GM23338 (cell line): ENCODE measurements around the gene FRAS1. TPM values are rescaled to one million over a fixed set of nuclear protein-coding genes. Genes with fewer than 3 reads are reported as not detected.

ENCODE experiments used
- ATAC-seq: fragments of 200-7000 bp; cut with Tn5 transposase; 3 replicates; pipeline ENCODE4 v1.9.1; 2020
- DNase-seq: peaks from one replicate; pipeline ENCODE4 v3.0.0-alpha.2; 2015; ENCODE audit warnings: low spot score
- H2AFZ ChIP-seq: fragments of 200-600 bp; sonication (generic); 2 replicates; pipeline ENCODE4 v1.8.0; 2016; ENCODE audit warnings: antibody characterized with exemption, mild to moderate bottlenecking, moderate library complexity
- H3F3A ChIP-seq: fragments of 200-600 bp; sonication (generic); replicated peaks from 2 replicates; pipeline ENCODE4 v1.8.0; 2017; ENCODE audit warnings: antibody characterized with exemption, mixed run types, low read depth
- H3K27ac ChIP-seq: fragments of 200-600 bp; sonication (generic); 2 replicates; pipeline ENCODE4 v1.6.1; 2016; ENCODE audit warnings: low read depth
- H3K27me3 ChIP-seq: fragments of 200-600 bp; sonication (generic); 2 replicates; pipeline ENCODE4 v1.8.0; 2016; ENCODE audit warnings: mild to moderate bottlenecking, mixed run types, moderate library complexity; ENCODE audit not compliant: insufficient read depth
- H3K36me3 ChIP-seq: fragments of 200-600 bp; sonication (generic); 2 replicates; pipeline ENCODE4 v1.8.0; 2016; ENCODE audit warnings: mild to moderate bottlenecking; ENCODE audit not compliant: insufficient read depth
- H3K4me1 ChIP-seq: fragments of 200-600 bp; sonication (generic); 2 replicates; pipeline ENCODE4 v1.8.0; 2016; ENCODE audit warnings: mild to moderate bottlenecking, moderate library complexity; ENCODE audit not compliant: insufficient read depth
- H3K4me2 ChIP-seq: fragments of 200-600 bp; sonication (generic); 2 replicates; pipeline ENCODE4 v1.7.1; 2017; ENCODE audit warnings: mixed run types
- H3K4me3 ChIP-seq: fragments of 200-600 bp; sonication (generic); 2 replicates; pipeline ENCODE4 v1.6.1; 2016; ENCODE audit warnings: mixed run types
- H3K79me2 ChIP-seq: fragments of 200-600 bp; sonication (generic); replicated peaks from 2 replicates; pipeline ENCODE4 v1.8.0; 2017; ENCODE audit warnings: mild to moderate bottlenecking; ENCODE audit not compliant: insufficient read depth
- H3K9me2 ChIP-seq: fragments of 200-600 bp; sonication (generic); 2 replicates; pipeline ENCODE4 v1.8.0; 2017; ENCODE audit not compliant: insufficient read depth
- H4K20me1 ChIP-seq: fragments of 200-600 bp; sonication (generic); replicated peaks from 2 replicates; pipeline ENCODE4 v1.8.0; 2017; ENCODE audit warnings: mild to moderate bottlenecking; ENCODE audit not compliant: insufficient read depth
- H3K27ac Mint-ChIP-seq: 2 replicates; pipeline ENCODE4 v1.8.0; 2020; ENCODE audit warnings: inconsistent platforms, mild to moderate bottlenecking, moderate library complexity, mixed read lengths
- H3K27me3 Mint-ChIP-seq: 3 replicates; pipeline ENCODE4 v1.8.0; 2022; ENCODE audit warnings: low read depth, mild to moderate bottlenecking, moderate library complexity, mixed read lengths, inconsistent platforms; ENCODE audit not compliant: insufficient read depth, poor library complexity
- H3K36me3 Mint-ChIP-seq: 3 replicates; pipeline ENCODE4 v1.8.0; 2021; ENCODE audit warnings: low read depth, mild to moderate bottlenecking, inconsistent platforms, moderate library complexity, mixed read lengths
- H3K4me1 Mint-ChIP-seq: 3 replicates; pipeline ENCODE4 v1.8.0; 2020; ENCODE audit warnings: mild to moderate bottlenecking, inconsistent platforms, mixed read lengths
- H3K4me3 Mint-ChIP-seq: 3 replicates; pipeline ENCODE4 v1.8.0; 2021; ENCODE audit warnings: moderate library complexity, mild to moderate bottlenecking, inconsistent platforms, mixed read lengths
- H3K9me3 Mint-ChIP-seq: 3 replicates; pipeline ENCODE4 v1.8.0; 2020; ENCODE audit warnings: moderate library complexity, mild to moderate bottlenecking, inconsistent platforms, mixed read lengths
- CREB1 ChIP-seq: fragments of 250-450 bp; sonication (Bioruptor Pico); IDR thresholded peaks from 2 replicates; pipeline ENCODE4 v1.5.0; 2020; ENCODE audit warnings: low read depth, mild to moderate bottlenecking, moderate library complexity
- EZH2 ChIP-seq: fragments of 200-600 bp; sonication (generic); IDR thresholded peaks from one replicate; pipeline ENCODE4 v1.8.0; 2017; ENCODE audit warnings: antibody characterized with exemption, mild to moderate bottlenecking, low read depth; ENCODE audit not compliant: unreplicated experiment
- EZH2phosphoT487 ChIP-seq: fragments of 200-600 bp; sonication (generic); IDR thresholded peaks from one replicate; pipeline ENCODE4 v1.8.1; 2018; ENCODE audit warnings: antibody characterized with exemption; ENCODE audit not compliant: unreplicated experiment
- JUNB ChIP-seq: IDR thresholded peaks from one replicate; pipeline ENCODE4 v1.6.1; 2016; ENCODE audit warnings: antibody characterized with exemption; ENCODE audit not compliant: unreplicated experiment
- NANOG ChIP-seq: IDR thresholded peaks from 2 replicates; pipeline ENCODE4 v1.6.1; 2016; ENCODE audit warnings: antibody characterized with exemption, borderline replicate concordance
- POLR2AphosphoS5 ChIP-seq: IDR thresholded peaks from 2 replicates; pipeline ENCODE4 v1.6.1; 2016; ENCODE audit warnings: antibody characterized with exemption, low read depth
- STAT1 ChIP-seq: IDR thresholded peaks from one replicate; pipeline ENCODE4 v1.6.1; 2016; ENCODE audit warnings: antibody characterized with exemption; ENCODE audit not compliant: unreplicated experiment
- ZNF114 ChIP-seq: fragments of 250-450 bp; sonication (Bioruptor Pico); IDR thresholded peaks from 2 replicates; pipeline ENCODE4 v1.5.0; 2020; ENCODE audit warnings: mild to moderate bottlenecking, moderate library complexity
- ZNF331 ChIP-seq: fragments of 250-450 bp; sonication (Bioruptor Pico); IDR thresholded peaks from 2 replicates; pipeline ENCODE4 v1.5.0; 2020; ENCODE audit warnings: low read depth, mild to moderate bottlenecking, moderate library complexity
- polyA plus RNA-seq: library from polyadenylated mRNA; unstranded; fragments of >200 nt; fragmentation: Nextera tagmentation; extraction: Ambion mirVana; gene quantifications from 2 replicates; pipeline ENCODE4 v1.2.1, GENCODE V29; 2016
- total RNA-seq: library from RNA; depleted of rRNA; stranded (reverse); fragments of >200 nt; shearing (Covaris generic); gene quantifications from 2 replicates; pipeline ENCODE4 v1.2.3, GENCODE V29; 2014
- TF ChIP-seq, protein P1 (sequence below): fragments of 250-450 bp; sonication (Bioruptor Pico); IDR thresholded peaks from 2 replicates; pipeline ENCODE4 v1.5.0; 2020; ENCODE audit warnings: mild to moderate bottlenecking, moderate library complexity
- TF ChIP-seq, protein P2 (sequence below): IDR thresholded peaks from one replicate; pipeline ENCODE4 v1.6.1; 2018; ENCODE audit warnings: antibody characterized with exemption; ENCODE audit not compliant: unreplicated experiment
- TF ChIP-seq, protein P3 (sequence below): IDR thresholded peaks from 2 replicates; pipeline ENCODE4 v1.6.1; 2016; ENCODE audit warnings: antibody characterized with exemption
- TF ChIP-seq, protein P4 (sequence below), 2 experiments: fragments of 200-600 bp in 1 of 2; sonication (generic) in 1 of 2; conservative IDR thresholded peaks; 2 replicates each; pipeline versions ENCODE4 v1.5.1 to v1.6.1; 2016 to 2017; ENCODE audit warnings: antibody characterized with exemption in 2 of 2, low read depth in 2 of 2, mild to moderate bottlenecking in 2 of 2, moderate library complexity in 1 of 2

Gene FRAS1
- total and polyA plus RNA-seq, 2 experiments from 2014 or later: 12.4 to 108 TPM

DNA sequence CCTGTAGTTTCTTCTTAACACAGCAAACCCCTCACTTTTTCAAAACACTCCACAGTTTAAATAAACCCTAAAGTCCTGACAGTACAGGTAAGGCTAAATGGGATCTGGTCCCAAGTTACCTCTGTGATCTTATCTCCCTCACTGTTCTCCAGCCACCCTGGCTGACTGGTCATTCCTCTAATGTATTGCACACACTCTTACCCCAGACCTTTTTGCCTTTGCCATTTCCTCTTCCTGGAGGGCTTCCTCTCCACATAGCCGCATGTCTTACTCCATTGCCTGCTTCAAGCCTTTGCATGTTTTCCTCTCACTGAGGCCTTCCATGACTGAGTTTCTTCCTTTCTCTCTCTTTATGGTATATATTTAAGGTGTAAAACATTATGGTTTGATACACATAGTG, 474.9 kb downstream of the FRAS1 start:
- Histone ChIP-seq H3K4me1 (no peaks in the 10 kb centered on the region), H3K4me2 (no peak overlapping the region), H3K36me3 (peaks cover 4% of the 10 kb centered on the region; the same call in 1 of the 2 replicates), H3K9me2 (no peaks in the 10 kb centered on the region), H4K20me1 (no peaks in the 10 kb centered on the region; the same call in 1 of the 2 replicates), H3F3A (no peaks in the 10 kb centered on the region; the same call in 1 of the 2 replicates), H3K4me3 (no peak overlapping the region), H2AFZ (no peak overlapping the region), H3K27me3 (no peaks in the 10 kb centered on the region), H3K79me2 (no peaks in the 10 kb centered on the region), H3K27ac (no peak overlapping the region)
- TF ChIP-seq EZH2 (no peak), STAT1 (no peak), ZNF331 (no peak), CREB1 (no peak), EZH2phosphoT487 (no peak), JUNB (no peak), POLR2AphosphoS5 (no peak), ZNF114 (no peak), NANOG (no peak)
- TF ChIP-seq, protein P1, sequence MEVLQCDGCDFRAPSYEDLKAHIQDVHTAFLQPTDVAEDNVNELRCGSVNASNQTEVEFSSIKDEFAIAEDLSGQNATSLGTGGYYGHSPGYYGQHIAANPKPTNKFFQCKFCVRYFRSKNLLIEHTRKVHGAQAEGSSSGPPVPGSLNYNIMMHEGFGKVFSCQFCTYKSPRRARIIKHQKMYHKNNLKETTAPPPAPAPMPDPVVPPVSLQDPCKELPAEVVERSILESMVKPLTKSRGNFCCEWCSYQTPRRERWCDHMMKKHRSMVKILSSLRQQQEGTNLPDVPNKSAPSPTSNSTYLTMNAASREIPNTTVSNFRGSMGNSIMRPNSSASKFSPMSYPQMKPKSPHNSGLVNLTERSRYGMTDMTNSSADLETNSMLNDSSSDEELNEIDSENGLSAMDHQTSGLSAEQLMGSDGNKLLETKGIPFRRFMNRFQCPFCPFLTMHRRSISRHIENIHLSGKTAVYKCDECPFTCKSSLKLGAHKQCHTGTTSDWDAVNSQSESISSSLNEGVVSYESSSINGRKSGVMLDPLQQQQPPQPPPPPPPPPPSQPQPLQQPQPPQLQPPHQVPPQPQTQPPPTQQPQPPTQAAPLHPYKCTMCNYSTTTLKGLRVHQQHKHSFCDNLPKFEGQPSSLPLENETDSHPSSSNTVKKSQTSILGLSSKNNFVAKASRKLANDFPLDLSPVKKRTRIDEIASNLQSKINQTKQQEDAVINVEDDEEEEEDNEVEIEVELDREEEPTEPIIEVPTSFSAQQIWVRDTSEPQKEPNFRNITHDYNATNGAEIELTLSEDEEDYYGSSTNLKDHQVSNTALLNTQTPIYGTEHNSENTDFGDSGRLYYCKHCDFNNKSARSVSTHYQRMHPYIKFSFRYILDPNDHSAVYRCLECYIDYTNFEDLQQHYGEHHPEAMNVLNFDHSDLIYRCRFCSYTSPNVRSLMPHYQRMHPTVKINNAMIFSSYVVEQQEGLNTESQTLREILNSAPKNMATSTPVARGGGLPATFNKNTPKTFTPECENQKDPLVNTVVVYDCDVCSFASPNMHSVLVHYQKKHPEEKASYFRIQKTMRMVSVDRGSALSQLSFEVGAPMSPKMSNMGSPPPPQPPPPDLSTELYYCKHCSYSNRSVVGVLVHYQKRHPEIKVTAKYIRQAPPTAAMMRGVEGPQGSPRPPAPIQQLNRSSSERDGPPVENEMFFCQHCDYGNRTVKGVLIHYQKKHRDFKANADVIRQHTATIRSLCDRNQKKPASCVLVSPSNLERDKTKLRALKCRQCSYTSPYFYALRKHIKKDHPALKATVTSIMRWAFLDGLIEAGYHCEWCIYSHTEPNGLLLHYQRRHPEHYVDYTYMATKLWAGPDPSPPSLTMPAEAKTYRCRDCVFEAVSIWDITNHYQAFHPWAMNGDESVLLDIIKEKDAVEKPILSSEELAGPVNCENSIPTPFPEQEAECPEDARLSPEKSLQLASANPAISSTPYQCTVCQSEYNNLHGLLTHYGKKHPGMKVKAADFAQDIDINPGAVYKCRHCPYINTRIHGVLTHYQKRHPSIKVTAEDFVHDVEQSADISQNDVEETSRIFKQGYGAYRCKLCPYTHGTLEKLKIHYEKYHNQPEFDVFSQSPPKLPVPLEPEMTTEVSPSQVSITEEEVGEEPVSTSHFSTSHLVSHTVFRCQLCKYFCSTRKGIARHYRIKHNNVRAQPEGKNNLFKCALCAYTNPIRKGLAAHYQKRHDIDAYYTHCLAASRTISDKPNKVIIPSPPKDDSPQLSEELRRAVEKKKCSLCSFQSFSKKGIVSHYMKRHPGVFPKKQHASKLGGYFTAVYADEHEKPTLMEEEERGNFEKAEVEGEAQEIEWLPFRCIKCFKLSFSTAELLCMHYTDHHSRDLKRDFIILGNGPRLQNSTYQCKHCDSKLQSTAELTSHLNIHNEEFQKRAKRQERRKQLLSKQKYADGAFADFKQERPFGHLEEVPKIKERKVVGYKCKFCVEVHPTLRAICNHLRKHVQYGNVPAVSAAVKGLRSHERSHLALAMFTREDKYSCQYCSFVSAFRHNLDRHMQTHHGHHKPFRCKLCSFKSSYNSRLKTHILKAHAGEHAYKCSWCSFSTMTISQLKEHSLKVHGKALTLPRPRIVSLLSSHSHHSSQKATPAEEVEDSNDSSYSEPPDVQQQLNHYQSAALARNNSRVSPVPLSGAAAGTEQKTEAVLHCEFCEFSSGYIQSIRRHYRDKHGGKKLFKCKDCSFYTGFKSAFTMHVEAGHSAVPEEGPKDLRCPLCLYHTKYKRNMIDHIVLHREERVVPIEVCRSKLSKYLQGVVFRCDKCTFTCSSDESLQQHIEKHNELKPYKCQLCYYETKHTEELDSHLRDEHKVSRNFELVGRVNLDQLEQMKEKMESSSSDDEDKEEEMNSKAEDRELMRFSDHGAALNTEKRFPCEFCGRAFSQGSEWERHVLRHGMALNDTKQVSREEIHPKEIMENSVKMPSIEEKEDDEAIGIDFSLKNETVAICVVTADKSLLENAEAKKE (CRISPR knock-in tag): no peak
- TF ChIP-seq, protein P2, sequence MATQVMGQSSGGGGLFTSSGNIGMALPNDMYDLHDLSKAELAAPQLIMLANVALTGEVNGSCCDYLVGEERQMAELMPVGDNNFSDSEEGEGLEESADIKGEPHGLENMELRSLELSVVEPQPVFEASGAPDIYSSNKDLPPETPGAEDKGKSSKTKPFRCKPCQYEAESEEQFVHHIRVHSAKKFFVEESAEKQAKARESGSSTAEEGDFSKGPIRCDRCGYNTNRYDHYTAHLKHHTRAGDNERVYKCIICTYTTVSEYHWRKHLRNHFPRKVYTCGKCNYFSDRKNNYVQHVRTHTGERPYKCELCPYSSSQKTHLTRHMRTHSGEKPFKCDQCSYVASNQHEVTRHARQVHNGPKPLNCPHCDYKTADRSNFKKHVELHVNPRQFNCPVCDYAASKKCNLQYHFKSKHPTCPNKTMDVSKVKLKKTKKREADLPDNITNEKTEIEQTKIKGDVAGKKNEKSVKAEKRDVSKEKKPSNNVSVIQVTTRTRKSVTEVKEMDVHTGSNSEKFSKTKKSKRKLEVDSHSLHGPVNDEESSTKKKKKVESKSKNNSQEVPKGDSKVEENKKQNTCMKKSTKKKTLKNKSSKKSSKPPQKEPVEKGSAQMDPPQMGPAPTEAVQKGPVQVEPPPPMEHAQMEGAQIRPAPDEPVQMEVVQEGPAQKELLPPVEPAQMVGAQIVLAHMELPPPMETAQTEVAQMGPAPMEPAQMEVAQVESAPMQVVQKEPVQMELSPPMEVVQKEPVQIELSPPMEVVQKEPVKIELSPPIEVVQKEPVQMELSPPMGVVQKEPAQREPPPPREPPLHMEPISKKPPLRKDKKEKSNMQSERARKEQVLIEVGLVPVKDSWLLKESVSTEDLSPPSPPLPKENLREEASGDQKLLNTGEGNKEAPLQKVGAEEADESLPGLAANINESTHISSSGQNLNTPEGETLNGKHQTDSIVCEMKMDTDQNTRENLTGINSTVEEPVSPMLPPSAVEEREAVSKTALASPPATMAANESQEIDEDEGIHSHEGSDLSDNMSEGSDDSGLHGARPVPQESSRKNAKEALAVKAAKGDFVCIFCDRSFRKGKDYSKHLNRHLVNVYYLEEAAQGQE: no peak
- TF ChIP-seq, protein P3, sequence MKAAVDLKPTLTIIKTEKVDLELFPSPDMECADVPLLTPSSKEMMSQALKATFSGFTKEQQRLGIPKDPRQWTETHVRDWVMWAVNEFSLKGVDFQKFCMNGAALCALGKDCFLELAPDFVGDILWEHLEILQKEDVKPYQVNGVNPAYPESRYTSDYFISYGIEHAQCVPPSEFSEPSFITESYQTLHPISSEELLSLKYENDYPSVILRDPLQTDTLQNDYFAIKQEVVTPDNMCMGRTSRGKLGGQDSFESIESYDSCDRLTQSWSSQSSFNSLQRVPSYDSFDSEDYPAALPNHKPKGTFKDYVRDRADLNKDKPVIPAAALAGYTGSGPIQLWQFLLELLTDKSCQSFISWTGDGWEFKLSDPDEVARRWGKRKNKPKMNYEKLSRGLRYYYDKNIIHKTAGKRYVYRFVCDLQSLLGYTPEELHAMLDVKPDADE: no peak
- TF ChIP-seq, protein P4, sequence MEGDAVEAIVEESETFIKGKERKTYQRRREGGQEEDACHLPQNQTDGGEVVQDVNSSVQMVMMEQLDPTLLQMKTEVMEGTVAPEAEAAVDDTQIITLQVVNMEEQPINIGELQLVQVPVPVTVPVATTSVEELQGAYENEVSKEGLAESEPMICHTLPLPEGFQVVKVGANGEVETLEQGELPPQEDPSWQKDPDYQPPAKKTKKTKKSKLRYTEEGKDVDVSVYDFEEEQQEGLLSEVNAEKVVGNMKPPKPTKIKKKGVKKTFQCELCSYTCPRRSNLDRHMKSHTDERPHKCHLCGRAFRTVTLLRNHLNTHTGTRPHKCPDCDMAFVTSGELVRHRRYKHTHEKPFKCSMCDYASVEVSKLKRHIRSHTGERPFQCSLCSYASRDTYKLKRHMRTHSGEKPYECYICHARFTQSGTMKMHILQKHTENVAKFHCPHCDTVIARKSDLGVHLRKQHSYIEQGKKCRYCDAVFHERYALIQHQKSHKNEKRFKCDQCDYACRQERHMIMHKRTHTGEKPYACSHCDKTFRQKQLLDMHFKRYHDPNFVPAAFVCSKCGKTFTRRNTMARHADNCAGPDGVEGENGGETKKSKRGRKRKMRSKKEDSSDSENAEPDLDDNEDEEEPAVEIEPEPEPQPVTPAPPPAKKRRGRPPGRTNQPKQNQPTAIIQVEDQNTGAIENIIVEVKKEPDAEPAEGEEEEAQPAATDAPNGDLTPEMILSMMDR (conservative IDR thresholded peaks at IDR 0.05; ENCODE audit: low read depth in 2 of 2): no peak
- Mint-ChIP-seq H3K4me1 (no peaks in the 10 kb centered on the region), H3K4me3 (no peak overlapping the region), H3K9me3 (no peaks in the 10 kb centered on the region), H3K27ac (no peak overlapping the region), H3K27me3 (no peaks in the 10 kb centered on the region), H3K36me3 (peaks cover 17% of the 10 kb centered on the region; the same call in 2 of the 3 replicates)
- DNase-seq (no peak), ATAC-seq (no peak)
